HT1080 (cell line): ENCODE results near the gene PRKCE. TPM values are rescaled to one million over a fixed set of nuclear protein-coding genes. Genes with fewer than 3 reads are reported as not detected.

ENCODE experiments used
- DNase-seq: peaks from one replicate; pipeline ENCODE4 v3.0.0-alpha.2; 2015; ENCODE audit warnings: low read depth
- total RNA-seq: library from RNA; depleted of rRNA; stranded (reverse); fragments of >200 nt; shearing (Covaris generic); gene quantifications from 2 replicates; pipeline ENCODE4 v1.2.3, GENCODE V29; 2014

PRKCE gene
- total RNA-seq, 1 experiment from 2014 or later: 31.7 TPM

GRCh38 chr2:45804987-45805755 is 153.7 kb downstream of the PRKCE start:
- DNase-seq: no peak

GRCh38 chr2:45806563-45807358 is 155.3 kb downstream of the PRKCE start:
- DNase-seq: no peak

GRCh38 chr2:45808294-45808800 is 156.9 kb downstream of the PRKCE start:
- no peak for DNase-seq

- no peak for DNase-seq
These were observed 157.7 kb downstream of the PRKCE start for GRCh38 chr2:45809205-45809604.

- DNase-seq: peak; percentile 79
These were observed 160.6 kb downstream of the PRKCE start for GRCh38 chr2:45812011-45812500.

GRCh38 chr2:45813003-45813941 is 161.8 kb downstream of the PRKCE start:
- DNase-seq: peak; percentile 44

- DNase-seq: no peak
These were observed 163.0 kb downstream of the PRKCE start for GRCh38 chr2:45814488-45814887.

- no peak for DNase-seq
These were observed 163.6 kb downstream of the PRKCE start for GRCh38 chr2:45814951-45815621.

GRCh38 chr2:45816272-45816671 is 164.8 kb downstream of the PRKCE start:
- no peak for DNase-seq

- no peak for DNase-seq
These were observed 167.1 kb downstream of the PRKCE start for GRCh38 chr2:45818591-45818990.

GRCh38 chr2:45820048-45820447 is 168.6 kb downstream of the PRKCE start:
- no peak for DNase-seq

- peak; percentile 73 for DNase-seq
These were observed 170.2 kb downstream of the PRKCE start for GRCh38 chr2:45821558-45822271.

- DNase-seq: no peak
These were observed 170.8 kb downstream of the PRKCE start for GRCh38 chr2:45822272-45822630.

- peak; percentile 34 for DNase-seq
These were observed 172.3 kb downstream of the PRKCE start for GRCh38 chr2:45823723-45824206.

GRCh38 chr2:45825001-45825651 is 173.7 kb downstream of the PRKCE start:
- no peak for DNase-seq

GRCh38 chr2:45826460-45826859 is 175.0 kb downstream of the PRKCE start:
- no peak for DNase-seq

- peak; percentile 93 for DNase-seq
These were observed 175.6 kb downstream of the PRKCE start for GRCh38 chr2:45826884-45827635.

- no peak for DNase-seq
These were observed 178.8 kb downstream of the PRKCE start for GRCh38 chr2:45830322-45830721.
